NCI-H526 treated with DMSO at 0.1 percent for 48 hours (cell line): Measurements from ENCODE around the gene HK1.
A peak's percentile ranks its signal among the peaks of the same experiment; 100 is the strongest.

Experiments
- DNase-seq: peaks from one replicate; lab custom pipeline; 2025; lab: John Stamatoyannopoulos, UW

The HK1 gene

GRCh38 chr10:69377191-69377590 lies 98.9 kb downstream of the HK1 start:
- no peak for DNase-seq

- DNase-seq: no peak
Measured at GRCh38 chr10:69377933-69378332, 99.6 kb downstream of the HK1 start.

GRCh38 chr10:69379800-69380199 lies 101.5 kb downstream of the HK1 start:
- no peak for DNase-seq

- no peak for DNase-seq
Measured at GRCh38 chr10:69382382-69383117, 104.3 kb downstream of the HK1 start.

GRCh38 chr10:69383558-69383957 lies 105.3 kb downstream of the HK1 start:
- DNase-seq: no peak

GRCh38 chr10:69384320-69384719 lies 106.0 kb downstream of the HK1 start:
- no peak for DNase-seq

- no peak for DNase-seq
Measured at GRCh38 chr10:69385454-69386350, 107.4 kb downstream of the HK1 start.

- no peak for DNase-seq
Measured at GRCh38 chr10:69387500-69387899, 109.2 kb downstream of the HK1 start.

- no peak for DNase-seq
Measured at GRCh38 chr10:69388488-69388887, 110.2 kb downstream of the HK1 start.

GRCh38 chr10:69389827-69390490 lies 111.7 kb downstream of the HK1 start:
- no peak for DNase-seq

GRCh38 chr10:69391158-69391557 lies 112.9 kb downstream of the HK1 start:
- no peak for DNase-seq

GRCh38 chr10:69392481-69393000 lies 114.2 kb downstream of the HK1 start:
- DNase-seq: peak; percentile 10

- no peak for DNase-seq
Measured at GRCh38 chr10:69394020-69394419, 115.7 kb downstream of the HK1 start.

- DNase-seq: no peak
Measured at GRCh38 chr10:69397972-69398371, 119.7 kb downstream of the HK1 start.

- no peak for DNase-seq
Measured at GRCh38 chr10:69398466-69398865, 120.2 kb downstream of the HK1 start.

- no peak for DNase-seq
Measured at GRCh38 chr10:69400936-69401335, 122.6 kb downstream of the HK1 start.

GRCh38 chr10:69401416-69401815 lies 123.1 kb downstream of the HK1 start:
- DNase-seq: no peak

GRCh38 chr10:69402386-69402785 lies 124.1 kb downstream of the HK1 start:
- no peak for DNase-seq

GRCh38 chr10:69403066-69403465 lies 124.8 kb downstream of the HK1 start:
- no peak for DNase-seq

GRCh38 chr10:69403519-69403918 lies 125.2 kb downstream of the HK1 start:
- no peak for DNase-seq

- no peak for DNase-seq
Measured at GRCh38 chr10:69404786-69405185, 126.5 kb downstream of the HK1 start.

GRCh38 chr10:69405221-69405620 lies 126.9 kb downstream of the HK1 start:
- no peak for DNase-seq
